Heart left ventricle (tissue), 16 donors: ENCODE results near the gene TRMT61A. TPM values are rescaled to one million over a fixed set of nuclear protein-coding genes. Genes with fewer than 3 reads are reported as not detected.

ENCODE experiments used
- ATAC-seq, 4 donors: fragments of 200-7000 bp; cut with Tn5 transposase; one replicate each; pipeline ENCODE4 v1.9.1; 2020 to 2022; ENCODE audit warnings: moderate library complexity in 4 of 4, mild to moderate bottlenecking in 3 of 4, moderate number of reproducible peaks in 1 of 4
- DNase-seq, 5 donors: peaks; one replicate each; pipeline ENCODE4 v3.0.0-alpha.2; 2020
- H3K27ac ChIP-seq, 12 donors: fragments of 200-600 bp; sonication (generic) in 4 of 12; one replicate each; pipeline versions ENCODE4 v1.5.0 to v1.8.0; 2016 to 2022; ENCODE audit warnings: mild to moderate bottlenecking in 2 of 12
- H3K27me3 ChIP-seq, 9 donors: fragments of 200-600 bp; sonication (generic) in 2 of 9; one replicate each; pipeline versions ENCODE4 v1.5.1 to v1.8.0; 2016 to 2022; ENCODE audit warnings: mild to moderate bottlenecking in 3 of 9
- H3K36me3 ChIP-seq, 9 donors: fragments of 200-600 bp; sonication (generic) in 2 of 9; one replicate each; pipeline versions ENCODE4 v1.5.0 to v1.8.0; 2018 to 2022; ENCODE audit warnings: mild to moderate bottlenecking in 2 of 9
- H3K4me1 ChIP-seq, 12 donors: fragments of 200-600 bp; sonication (generic) in 4 of 12; one replicate each; pipeline versions ENCODE4 v1.5.0 to v1.8.0; 2016 to 2022; ENCODE audit warnings: mild to moderate bottlenecking in 3 of 12
- H3K4me3 ChIP-seq, 12 donors: fragments of 200-600 bp; sonication (generic) in 4 of 12; one replicate each; pipeline versions ENCODE4 v1.5.0 to v1.8.0; 2017 to 2022; ENCODE audit warnings: mild to moderate bottlenecking in 9 of 12, moderate library complexity in 4 of 12
- H3K9me3 ChIP-seq, 12 donors: fragments of 200-600 bp; sonication (generic) in 4 of 12; one replicate each; pipeline versions ENCODE4 v1.5.0 to v1.8.0; 2016 to 2022; ENCODE audit warnings: mild to moderate bottlenecking in 1 of 12
- POLR2A ChIP-seq, 2 donors: fragments of 450-650 bp; IDR thresholded peaks; one replicate each; pipeline ENCODE4 v1.6.1; 2017; ENCODE audit warnings: antibody characterized with exemption in 2 of 2, mild to moderate bottlenecking in 2 of 2, moderate library complexity in 2 of 2
- WGBS, 4 donors: extraction: QIAGEN DNeasy Blood & Tissue Kit in 2 of 4; methylation state at CpG; one replicate each; pipeline versions ENCODE4 v1.1.5 to v1.1.7; 2013 to 2018; 5-methylcytosine and 5-hydroxymethylcytosine counted together
- intact Hi-C, 10 donors: fragments of 100-400 bp; cut with DNase I; formaldehyde crosslinking; loops; one replicate each; pipeline versions ENCODE4 v1.11.1 to v1.14.2; 2022
- polyA plus RNA-seq, 2 donors: library from polyadenylated mRNA; stranded (reverse); fragments of 200-250 nt; gene quantifications; one replicate each; pipeline ENCODE4 v1.2.3, GENCODE V29; 2013
- total RNA-seq, 9 donors: library from RNA; depleted of rRNA in 2 of 9; stranded (reverse); fragments of >200 nt in 2 of 9; fragmentation: NEBNext Ultra II Directional in 3 of 9; extraction: Animal tissue kit (Norgen Biotek cat#: 25700) in 3 of 9; gene quantifications; one replicate each; pipeline versions ENCODE4 v1.1.0 to v1.2.4, GENCODE V29; 2016 to 2023
- TF ChIP-seq, protein P1 (sequence below), 12 donors: fragments of 200-600 bp; sonication (generic) in 4 of 12; IDR thresholded peaks; one replicate each; pipeline versions ENCODE4 v1.5.0 to v1.8.0; 2018 to 2022; ENCODE audit warnings: antibody characterized with exemption in 12 of 12, mild to moderate bottlenecking in 5 of 12
- donor health status: ischemic (EF 13 %, LVEDD 7.1; RV severe dilation, severe dysfunction).
- donor health status: healthy with polysubstance abuse.
- donor health status: DM: no; HTN: yes; CAD: no.
- donor health status: DM: no; HTN: no; CAD: no.
- donor health status: ischemic (EF 25% LVEDD 6.9; RV normal size, moderate dysfunction).
- donor health status: ischemic (EF 25% LVEDD 5.7; RV mildly dilated, moderate dysfunction).
- donor health status: healthy.
- donor health status: DM: yes; HTN: yes; CAD: no.
- donor health status: ischemic (EF 35%, LVEDD 5.7; RV mildly dilated, moderate dysfunction).
- donor health status: nonischemic (EF 11% LVEDD 7.7; RV severe dilation, severe dysfunction).
- donor health status: DM: yes; HTN: yes; CAD: no.
- donor health status: PGD.
- donor health status: ischemic (EF 29% LVEDD 5.4; RV normal size, mild dysfunction).
- donor health status: nonischemic (EF 23%, LVEDD 6.1; RV moderate dilation, normal function).

TRMT61A gene
- total and polyA plus RNA-seq, 11 donors: 3.2 to 15.9 (median 5.2) TPM

DNA sequence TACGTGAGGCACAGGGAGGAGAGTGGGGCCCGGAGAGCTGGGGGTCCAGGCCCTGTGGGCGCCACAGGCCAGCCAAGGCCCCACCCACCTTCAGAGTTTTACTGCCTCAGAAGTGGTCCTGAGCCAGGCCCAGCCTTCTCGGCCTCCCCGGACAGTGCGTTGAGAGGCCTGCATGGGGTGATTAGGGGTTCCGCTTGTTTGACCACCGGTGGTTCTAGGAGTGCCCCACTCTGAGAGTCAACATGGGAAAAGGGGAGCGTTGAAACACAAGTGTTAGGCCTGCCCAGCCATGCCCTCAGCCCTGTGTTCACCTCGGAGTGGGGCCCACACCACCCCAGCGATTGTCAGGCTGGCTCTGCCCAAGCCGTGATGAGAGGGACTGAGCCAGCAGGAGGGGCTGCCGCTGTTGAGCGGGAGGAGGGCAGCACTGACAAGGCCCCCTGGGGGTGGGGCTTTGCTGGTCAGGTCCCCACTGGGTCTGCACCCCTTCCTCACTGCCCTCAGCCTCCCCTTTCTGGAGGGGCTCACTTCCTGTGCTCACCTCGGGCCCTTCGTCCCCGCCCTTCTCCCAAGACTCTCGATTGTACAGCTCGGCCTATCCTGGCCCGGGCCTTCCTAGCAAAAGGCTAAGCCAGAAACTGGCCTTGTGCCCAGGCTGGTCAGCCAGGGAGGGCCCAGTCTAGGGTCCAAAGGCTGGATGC, 11.1 kb upstream of the TRMT61A start:
- Histone ChIP-seq H3K27ac (peak overlapping the region in 8 of 12 donors; percentile 12 to 96 (median 56)), H3K4me1 (peaks cover 0 to 81% (median 51%) of the 10 kb centered on the region in 12 donors), H3K27me3 (peaks cover 0 to 21% (median 0%) of the 10 kb centered on the region in 9 donors), H3K9me3 (no peaks in the 10 kb centered on the region), H3K36me3 (peaks cover 0 to 11% (median 0%) of the 10 kb centered on the region in 9 donors), H3K4me3 (no peak overlapping the region)
- TF ChIP-seq POLR2A (IDR thresholded peaks at IDR 0.05): no peak
- TF ChIP-seq, protein P1, sequence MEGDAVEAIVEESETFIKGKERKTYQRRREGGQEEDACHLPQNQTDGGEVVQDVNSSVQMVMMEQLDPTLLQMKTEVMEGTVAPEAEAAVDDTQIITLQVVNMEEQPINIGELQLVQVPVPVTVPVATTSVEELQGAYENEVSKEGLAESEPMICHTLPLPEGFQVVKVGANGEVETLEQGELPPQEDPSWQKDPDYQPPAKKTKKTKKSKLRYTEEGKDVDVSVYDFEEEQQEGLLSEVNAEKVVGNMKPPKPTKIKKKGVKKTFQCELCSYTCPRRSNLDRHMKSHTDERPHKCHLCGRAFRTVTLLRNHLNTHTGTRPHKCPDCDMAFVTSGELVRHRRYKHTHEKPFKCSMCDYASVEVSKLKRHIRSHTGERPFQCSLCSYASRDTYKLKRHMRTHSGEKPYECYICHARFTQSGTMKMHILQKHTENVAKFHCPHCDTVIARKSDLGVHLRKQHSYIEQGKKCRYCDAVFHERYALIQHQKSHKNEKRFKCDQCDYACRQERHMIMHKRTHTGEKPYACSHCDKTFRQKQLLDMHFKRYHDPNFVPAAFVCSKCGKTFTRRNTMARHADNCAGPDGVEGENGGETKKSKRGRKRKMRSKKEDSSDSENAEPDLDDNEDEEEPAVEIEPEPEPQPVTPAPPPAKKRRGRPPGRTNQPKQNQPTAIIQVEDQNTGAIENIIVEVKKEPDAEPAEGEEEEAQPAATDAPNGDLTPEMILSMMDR (IDR thresholded peaks at IDR 0.05): no peak
- DNase-seq (peak in 2 of 5 donors; percentile 27 to 68), ATAC-seq (peak in 3 of 4 donors; percentile 1 to 16 (median 5))
- WGBS, 4 donors: 30 to 44% (median 38%) methylated on average over 18 to 20 of the region's 20 CpGs
- intact Hi-C loops: loop anchor here in 9 of 10 donors (1.0 to 5.0 kb wide), 5 partner anchors 25 to 34 kb away; no protein-coding TSS in a partner anchor

DNA sequence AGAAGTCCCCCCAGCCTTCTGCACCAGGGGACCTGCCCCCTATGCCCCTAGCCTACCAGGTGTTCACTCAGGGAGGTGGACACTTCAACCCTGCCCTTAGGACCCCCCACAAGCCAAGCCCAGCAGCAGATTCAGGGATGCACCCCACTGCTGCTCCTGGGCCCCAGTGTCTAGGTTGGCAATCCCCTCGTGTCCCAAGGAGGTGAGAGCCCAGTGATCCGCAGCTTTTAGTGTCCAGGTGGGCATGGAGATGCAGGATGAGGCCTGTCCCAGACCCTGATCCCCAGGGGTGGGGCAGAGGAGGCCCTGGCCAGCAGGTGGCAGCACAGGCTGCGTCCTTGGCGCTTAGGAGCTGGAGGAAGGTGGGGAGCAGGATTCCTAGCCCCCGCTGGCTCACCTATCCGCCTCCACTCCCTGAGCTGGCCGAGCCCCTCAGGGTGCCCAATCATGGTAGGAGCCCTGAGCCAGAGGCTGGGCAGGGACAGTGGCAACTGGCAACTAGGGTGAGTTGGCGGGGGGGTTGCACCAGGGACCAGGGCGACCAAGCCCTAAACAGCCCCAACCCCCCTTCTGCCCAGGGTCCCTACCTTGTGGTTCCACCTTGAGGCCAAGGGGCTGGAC, 10.5 kb upstream of the TRMT61A start:
- H3K27ac ChIP-seq: peak overlapping the region in 9 of 12 donors; percentile 2 to 96 (median 56)
- TF ChIP-seq POLR2A (IDR thresholded peaks at IDR 0.05): no peak
- TF ChIP-seq, protein P1 (IDR thresholded peaks at IDR 0.05): peak; percentile 83 to 97 (median 91)
- DNase-seq: peak; percentile 64 to 85 (median 70)
- peaks cover 0 to 79% (median 52%) of the 10 kb centered on the region in 12 donors for H3K4me1 ChIP-seq
- ATAC-seq: peak; percentile 34 to 62 (median 42)
- H3K27me3 ChIP-seq: peaks cover 0 to 27% (median 0%) of the 10 kb centered on the region in 9 donors
- peaks cover 0 to 11% (median 0%) of the 10 kb centered on the region in 9 donors for H3K36me3 ChIP-seq
- no peak overlapping the region for H3K4me3 ChIP-seq
- WGBS, 4 donors: 28 to 69% (median 44%) methylated on average over 5 to 9 of the region's 9 CpGs
- no peaks in the 10 kb centered on the region for H3K9me3 ChIP-seq
- intact Hi-C loops: loop anchor here (1.0 to 5.0 kb wide), 5 partner anchors 24 to 34 kb away; no protein-coding TSS in a partner anchor

DNA sequence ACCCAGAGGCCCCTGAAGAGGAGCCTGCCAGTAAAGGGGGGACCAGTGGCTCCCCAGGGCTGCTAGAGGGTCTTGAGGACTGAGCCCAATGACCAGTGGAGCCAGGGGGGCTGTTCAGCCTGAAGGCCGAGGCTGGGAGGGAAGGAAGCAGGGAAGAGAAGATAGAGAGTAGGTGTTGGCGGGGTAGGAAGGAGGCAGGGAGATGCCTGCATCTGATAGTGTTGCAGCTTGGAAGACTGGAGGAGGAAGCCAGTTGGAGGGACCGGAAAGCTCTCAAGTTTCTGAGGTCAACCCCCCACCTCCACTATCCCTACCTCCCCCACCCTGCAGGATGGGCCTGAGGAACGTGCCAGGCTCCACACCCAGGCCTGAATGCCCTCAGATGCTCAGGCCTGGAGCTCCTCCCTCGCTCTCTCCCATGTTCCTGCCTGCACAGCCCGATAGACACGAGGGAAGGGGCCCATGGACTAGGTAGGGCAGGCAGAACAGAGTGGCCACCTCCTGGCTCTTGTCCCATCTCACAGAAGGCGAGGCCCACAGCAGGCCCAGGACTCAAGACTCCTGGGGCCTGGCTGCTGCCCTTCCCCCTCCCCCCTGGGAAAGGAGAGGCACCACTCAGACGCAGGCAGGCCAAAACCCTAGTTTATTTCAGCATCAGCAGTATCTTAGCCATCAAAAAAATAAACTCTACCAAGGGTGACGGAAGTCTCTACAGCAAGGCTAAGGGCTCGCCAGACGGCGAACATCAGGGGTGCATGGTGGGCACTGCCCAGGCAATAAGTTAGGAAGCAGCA, 9.8 kb upstream of the TRMT61A start:
- Histone ChIP-seq H3K36me3 (peaks cover 0 to 11% (median 0%) of the 10 kb centered on the region in 9 donors), H3K4me1 (peaks cover 0 to 75% (median 50%) of the 10 kb centered on the region in 12 donors), H3K27me3 (peaks cover 0 to 34% (median 0%) of the 10 kb centered on the region in 9 donors), H3K27ac (peak overlapping the region in 6 of 12 donors; percentile 10 to 96 (median 70)), H3K9me3 (no peaks in the 10 kb centered on the region), H3K4me3 (no peak overlapping the region)
- no peak for ATAC-seq
- WGBS, 4 donors: 23 to 55% (median 44%) methylated on average over 5 to 13 of the region's 13 CpGs
- intact Hi-C loops: loop anchor here in 6 of 10 donors (1.0 to 5.0 kb wide), 4 partner anchors 24 to 33 kb away; no protein-coding TSS in a partner anchor
- peak in 2 of 5 donors; percentile 12 to 55 for DNase-seq
- TF ChIP-seq, protein P1 (IDR thresholded peaks at IDR 0.05): no peak
- TF ChIP-seq POLR2A (IDR thresholded peaks at IDR 0.05): no peak
